ENCODE measurements around the gene VDR. TPM values are rescaled to one million over a fixed set of nuclear protein-coding genes. Genes with fewer than 3 reads are reported as not detected.
A peak's percentile ranks its signal among the peaks of the same experiment; 100 is the strongest.
"Not testable (repeated sequence)": the region's sequence is repeated elsewhere in the genome, so short reads cannot be mapped to it uniquely, and the experiment has no call there.

Gene VDR
- total RNA-seq, 1 donor, result 32.2 TPM

DNA sequence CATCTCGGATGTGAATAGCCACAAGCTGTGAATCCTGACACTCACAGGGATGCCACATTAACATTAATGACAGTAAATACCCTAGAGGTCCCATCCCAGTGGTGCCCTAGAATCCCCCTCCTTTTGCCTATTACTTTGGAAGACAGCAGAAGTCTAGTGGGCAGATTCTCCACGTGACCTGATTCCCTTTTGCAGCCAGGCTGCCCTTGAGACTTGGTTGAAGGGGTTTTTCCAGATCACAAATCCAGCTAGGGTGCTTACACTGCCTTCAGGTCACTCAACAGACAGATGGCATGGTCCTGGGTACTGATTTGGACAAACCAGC lies 93.8 kb downstream of the VDR start:
- peaks cover 88% of the 10 kb centered on the region for H3K79me2 ChIP-seq (ENCODE audit: insufficient read depth, low read length)
- peaks cover 78% of the 10 kb centered on the region for H3K4me1 ChIP-seq (ENCODE audit: insufficient read depth, low read length)
- H3K4me2 ChIP-seq (ENCODE audit: insufficient read depth, low read length), result no peak overlapping the region
- H3K27me3 ChIP-seq (ENCODE audit: insufficient read depth, low read length), result no peaks in the 10 kb centered on the region
- no peaks in the 10 kb centered on the region for H3K9me3 ChIP-seq (ENCODE audit: low read depth, low read length)
- H3K4me3 ChIP-seq (ENCODE audit: insufficient read depth, low read length), result no peak overlapping the region
- TF ChIP-seq, protein P1, sequence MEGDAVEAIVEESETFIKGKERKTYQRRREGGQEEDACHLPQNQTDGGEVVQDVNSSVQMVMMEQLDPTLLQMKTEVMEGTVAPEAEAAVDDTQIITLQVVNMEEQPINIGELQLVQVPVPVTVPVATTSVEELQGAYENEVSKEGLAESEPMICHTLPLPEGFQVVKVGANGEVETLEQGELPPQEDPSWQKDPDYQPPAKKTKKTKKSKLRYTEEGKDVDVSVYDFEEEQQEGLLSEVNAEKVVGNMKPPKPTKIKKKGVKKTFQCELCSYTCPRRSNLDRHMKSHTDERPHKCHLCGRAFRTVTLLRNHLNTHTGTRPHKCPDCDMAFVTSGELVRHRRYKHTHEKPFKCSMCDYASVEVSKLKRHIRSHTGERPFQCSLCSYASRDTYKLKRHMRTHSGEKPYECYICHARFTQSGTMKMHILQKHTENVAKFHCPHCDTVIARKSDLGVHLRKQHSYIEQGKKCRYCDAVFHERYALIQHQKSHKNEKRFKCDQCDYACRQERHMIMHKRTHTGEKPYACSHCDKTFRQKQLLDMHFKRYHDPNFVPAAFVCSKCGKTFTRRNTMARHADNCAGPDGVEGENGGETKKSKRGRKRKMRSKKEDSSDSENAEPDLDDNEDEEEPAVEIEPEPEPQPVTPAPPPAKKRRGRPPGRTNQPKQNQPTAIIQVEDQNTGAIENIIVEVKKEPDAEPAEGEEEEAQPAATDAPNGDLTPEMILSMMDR (IDR thresholded peaks at IDR 0.05; ENCODE audit: extremely low read depth, low read depth, low read length), result no peak
- H2AFZ ChIP-seq (ENCODE audit: low read length), result no peak overlapping the region
- peak; percentile 51 for DNase-seq (ENCODE audit: insufficient read length, low spot score, missing footprints)
- peaks cover 55% of the 10 kb centered on the region for H4K20me1 ChIP-seq (ENCODE audit: insufficient read depth, low read length)
- H3K36me3 ChIP-seq (ENCODE audit: insufficient read depth, low read length), result peaks cover 12% of the 10 kb centered on the region
- H3K27ac ChIP-seq (ENCODE audit: low read depth, low read length), result peak overlapping the region; percentile 95

DNA sequence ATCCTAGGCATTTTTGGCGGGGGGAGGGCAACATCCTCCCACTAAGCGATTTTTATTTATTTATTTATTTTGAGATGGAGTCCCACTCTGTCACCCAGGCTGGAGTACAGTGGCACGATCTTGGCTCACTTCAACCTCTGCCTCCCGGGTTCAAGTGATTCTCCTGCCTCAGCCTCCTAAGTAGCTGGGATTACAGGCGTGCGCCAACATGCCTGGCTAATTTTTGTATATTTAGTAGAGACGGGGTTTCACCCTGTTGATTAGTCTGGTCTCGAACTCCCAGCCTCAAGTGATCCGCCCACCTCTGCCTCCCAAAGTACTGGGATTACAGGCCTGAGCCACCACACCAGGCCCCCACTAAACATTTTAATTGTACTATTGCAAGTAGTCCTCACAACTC lies 95.3 kb downstream of the VDR start:
- H3K9me3 ChIP-seq (ENCODE audit: low read depth, low read length); H3K4me2 ChIP-seq (ENCODE audit: insufficient read depth, low read length); H2AFZ ChIP-seq (ENCODE audit: low read length); H3K27ac ChIP-seq (ENCODE audit: low read depth, low read length); H3K27me3 ChIP-seq (ENCODE audit: insufficient read depth, low read length); DNase-seq (ENCODE audit: insufficient read length, low spot score, missing footprints); H3K4me3 ChIP-seq (ENCODE audit: insufficient read depth, low read length): not testable (repeated sequence)
- Histone ChIP-seq H3K4me1 (ENCODE audit: insufficient read depth, low read length) (peaks cover 73% of the 10 kb centered on the region), H3K79me2 (ENCODE audit: insufficient read depth, low read length) (peaks cover 88% of the 10 kb centered on the region), H3K36me3 (ENCODE audit: insufficient read depth, low read length) (peaks cover 23% of the 10 kb centered on the region), H4K20me1 (ENCODE audit: insufficient read depth, low read length) (peaks cover 58% of the 10 kb centered on the region)

DNA sequence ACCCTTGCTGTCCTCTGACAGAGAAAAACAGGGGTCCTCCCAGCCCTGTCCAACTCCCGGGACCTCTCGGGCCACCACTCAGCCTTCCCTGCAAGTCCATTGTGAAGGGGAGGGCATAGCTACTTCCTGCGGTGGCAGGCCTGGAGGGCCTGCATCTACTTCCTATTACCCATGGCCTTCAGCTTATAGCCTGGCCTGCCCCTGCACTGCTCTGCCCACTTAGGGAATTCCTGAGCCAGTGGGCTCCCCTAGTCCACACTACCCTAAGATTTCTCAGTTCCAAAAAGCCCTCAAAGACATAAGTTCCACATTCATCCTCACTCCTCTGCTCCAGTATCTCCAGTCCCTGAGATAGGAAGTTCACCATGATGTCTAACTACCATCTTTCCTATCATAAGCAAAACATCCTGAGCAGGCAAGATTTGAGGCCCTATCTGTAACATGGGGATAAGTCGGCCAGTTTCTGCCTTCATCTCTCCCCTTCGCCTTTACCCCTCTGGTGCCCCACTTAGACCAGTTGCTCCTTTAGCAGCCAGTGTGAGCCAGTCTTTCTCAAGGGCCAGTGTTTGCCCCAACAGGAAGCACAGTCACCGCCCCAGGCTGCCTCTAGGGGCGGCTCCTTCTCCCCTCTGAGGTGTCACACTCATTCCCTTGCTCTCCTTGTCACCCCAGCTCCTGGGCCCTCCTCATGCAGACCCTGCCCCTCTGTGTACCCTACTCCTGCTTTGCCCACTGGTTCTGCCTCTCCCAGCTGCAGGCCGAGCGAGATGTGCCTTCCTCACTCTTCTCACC lies 96.0 kb downstream of the VDR start:
- peak overlapping the region; percentile 72 for H3K27ac ChIP-seq (ENCODE audit: low read depth, low read length)
- peak overlapping the region; percentile 40 for H3K4me2 ChIP-seq (ENCODE audit: insufficient read depth, low read length)
- no peaks in the 10 kb centered on the region for H3K27me3 ChIP-seq (ENCODE audit: insufficient read depth, low read length)
- peaks cover 28% of the 10 kb centered on the region for H3K36me3 ChIP-seq (ENCODE audit: insufficient read depth, low read length)
- no peaks in the 10 kb centered on the region for H3K9me3 ChIP-seq (ENCODE audit: low read depth, low read length)
- peak; percentile 87 for DNase-seq (ENCODE audit: insufficient read length, low spot score, missing footprints)
- no peak overlapping the region for H2AFZ ChIP-seq (ENCODE audit: low read length)
- peaks cover 56% of the 10 kb centered on the region for H4K20me1 ChIP-seq (ENCODE audit: insufficient read depth, low read length)
- H3K4me3 ChIP-seq (ENCODE audit: insufficient read depth, low read length), result no peak overlapping the region
- peaks cover 65% of the 10 kb centered on the region for H3K4me1 ChIP-seq (ENCODE audit: insufficient read depth, low read length)
- TF ChIP-seq, protein P1 (IDR thresholded peaks at IDR 0.05; ENCODE audit: extremely low read depth, low read depth, low read length), result peak; percentile 14
- peaks cover 88% of the 10 kb centered on the region for H3K79me2 ChIP-seq (ENCODE audit: insufficient read depth, low read length)

DNA sequence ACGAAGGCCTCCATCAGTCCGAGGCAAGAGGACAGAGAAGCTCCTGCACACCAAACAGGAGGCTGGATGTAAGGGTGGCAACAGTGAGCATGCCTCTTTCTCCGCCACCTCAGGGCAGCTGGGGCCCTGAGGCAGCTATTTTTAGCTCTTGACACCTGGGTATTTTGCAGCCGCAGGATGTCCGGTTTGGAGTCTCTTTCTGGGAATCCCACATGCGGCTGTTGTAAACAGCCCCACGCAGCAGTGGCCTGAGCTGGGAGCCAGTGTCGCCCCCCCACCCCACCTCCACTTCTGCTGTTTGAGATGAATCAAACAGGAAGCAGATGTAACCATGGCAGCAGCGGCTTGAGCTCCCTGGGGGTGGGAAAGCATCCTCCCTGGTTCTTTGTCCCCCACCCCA lies 96.7 kb downstream of the VDR start:
- Histone ChIP-seq H3K4me1 (ENCODE audit: insufficient read depth, low read length) (peaks cover 58% of the 10 kb centered on the region), H3K36me3 (ENCODE audit: insufficient read depth, low read length) (peaks cover 28% of the 10 kb centered on the region), H3K9me3 (ENCODE audit: low read depth, low read length) (no peaks in the 10 kb centered on the region), H3K27ac (ENCODE audit: low read depth, low read length) (peak overlapping the region; percentile 72), H3K4me2 (ENCODE audit: insufficient read depth, low read length) (no peak overlapping the region), H3K79me2 (ENCODE audit: insufficient read depth, low read length) (peaks cover 89% of the 10 kb centered on the region), H4K20me1 (ENCODE audit: insufficient read depth, low read length) (peaks cover 62% of the 10 kb centered on the region), H3K4me3 (ENCODE audit: insufficient read depth, low read length) (no peak overlapping the region), H3K27me3 (ENCODE audit: insufficient read depth, low read length) (no peaks in the 10 kb centered on the region), H2AFZ (ENCODE audit: low read length) (no peak overlapping the region)
- TF ChIP-seq, protein P1 (IDR thresholded peaks at IDR 0.05; ENCODE audit: extremely low read depth, low read depth, low read length), result no peak
- no peak for DNase-seq (ENCODE audit: insufficient read length, low spot score, missing footprints)

Data from osteoblast (primary cell).